ENCODE measurements around the gene THSD4.

The THSD4 gene

GRCh38 chr15:71678191-71678590 lies 562.9 kb downstream of the THSD4 start:
- Histone ChIP-seq H3K27ac (ENCODE audit: low read depth, low read length) (peak overlapping the region; percentile 8), H3K27me3 (ENCODE audit: control insufficient read depth in 1 of 2, insufficient read depth in 2 of 2, low read length in 2 of 2) (no peaks in the 10 kb centered on the region), H3K4me1 (ENCODE audit: insufficient read depth, low read length) (peaks cover 39% of the 10 kb centered on the region)

GRCh38 chr15:71678605-71679004 lies 563.3 kb downstream of the THSD4 start:
- Histone ChIP-seq H3K27ac (ENCODE audit: low read depth, low read length) (peak overlapping the region; percentile 8), H3K9me3 (ENCODE audit: low read length) (no peaks in the 10 kb centered on the region)

More at GRCh38 chr15:71678191-71678590, 562.9 kb downstream of the THSD4 start:
- Histone ChIP-seq H3K9me3 (ENCODE audit: low read length) (no peaks in the 10 kb centered on the region), H3K4me3 (ENCODE audit: low read depth in 1 of 2, low read length in 2 of 2) (no peak overlapping the region), H3K9ac (ENCODE audit: low read length) (no peak overlapping the region), H3K36me3 (ENCODE audit: insufficient read depth, low read length) (no peaks in the 10 kb centered on the region)

DNA sequence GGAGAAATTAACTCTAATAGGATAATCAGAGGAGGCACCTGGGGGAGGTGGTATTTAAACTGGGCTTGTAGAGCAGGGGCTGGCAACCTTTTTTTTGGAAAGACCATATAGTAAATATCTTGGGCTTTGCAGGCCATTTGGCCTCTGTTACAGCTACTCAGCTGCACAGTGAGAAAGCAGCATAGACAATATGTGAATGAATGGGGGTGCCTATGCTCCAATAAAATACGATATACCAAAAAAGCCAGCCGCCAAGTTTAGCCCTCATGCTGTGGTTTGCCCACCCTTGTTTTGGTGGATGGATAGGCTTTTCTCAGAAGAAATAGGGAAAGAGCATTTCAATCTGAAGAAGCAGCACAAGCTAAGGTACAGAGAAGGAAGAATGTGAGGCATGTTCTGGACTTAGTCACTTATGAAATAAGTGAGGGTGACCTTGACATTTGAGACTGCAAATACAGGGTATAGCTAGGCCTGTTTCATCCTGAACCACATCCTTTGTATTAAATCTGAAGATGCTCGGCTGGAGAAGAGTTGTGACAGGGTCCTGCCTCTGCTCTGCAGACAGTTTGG lies 564.0 kb downstream of the THSD4 start:
- H3K4me3 ChIP-seq (ENCODE audit: low read depth in 1 of 2, low read length in 2 of 2), result no peak overlapping the region
- peaks cover 39% of the 10 kb centered on the region for H3K4me1 ChIP-seq (ENCODE audit: insufficient read depth, low read length)
- H3K9me3 ChIP-seq (ENCODE audit: low read length), result no peaks in the 10 kb centered on the region
- H3K27ac ChIP-seq (ENCODE audit: low read depth, low read length), result no peak overlapping the region
- H3K27me3 ChIP-seq (ENCODE audit: control insufficient read depth in 1 of 2, insufficient read depth in 2 of 2, low read length in 2 of 2), result no peaks in the 10 kb centered on the region
- H3K9ac ChIP-seq (ENCODE audit: low read length), result no peak overlapping the region
- H3K36me3 ChIP-seq (ENCODE audit: insufficient read depth, low read length), result no peaks in the 10 kb centered on the region

More at GRCh38 chr15:71678605-71679004, 563.3 kb downstream of the THSD4 start:
- Histone ChIP-seq H3K27me3 (ENCODE audit: control insufficient read depth in 1 of 2, insufficient read depth in 2 of 2, low read length in 2 of 2) (no peaks in the 10 kb centered on the region), H3K36me3 (ENCODE audit: insufficient read depth, low read length) (no peaks in the 10 kb centered on the region), H3K9ac (ENCODE audit: low read length) (no peak overlapping the region), H3K4me1 (ENCODE audit: insufficient read depth, low read length) (peaks cover 39% of the 10 kb centered on the region), H3K4me3 (ENCODE audit: low read depth in 1 of 2, low read length in 2 of 2) (no peak overlapping the region)

- Histone ChIP-seq H3K4me3 (ENCODE audit: low read depth in 1 of 2, low read length in 2 of 2) (no peak overlapping the region), H3K36me3 (ENCODE audit: insufficient read depth, low read length) (no peaks in the 10 kb centered on the region), H3K9me3 (ENCODE audit: low read length) (no peaks in the 10 kb centered on the region), H3K9ac (ENCODE audit: low read length) (no peak overlapping the region), H3K27me3 (ENCODE audit: control insufficient read depth in 1 of 2, insufficient read depth in 2 of 2, low read length in 2 of 2) (no peaks in the 10 kb centered on the region), H3K27ac (ENCODE audit: low read depth, low read length) (no peak overlapping the region), H3K4me1 (ENCODE audit: insufficient read depth, low read length) (peaks cover 35% of the 10 kb centered on the region)
Observed at GRCh38 chr15:71679793-71680353, 564.6 kb downstream of the THSD4 start.

- Histone ChIP-seq H3K27ac (ENCODE audit: low read depth, low read length) (no peak overlapping the region), H3K27me3 (ENCODE audit: control insufficient read depth in 1 of 2, insufficient read depth in 2 of 2, low read length in 2 of 2) (no peaks in the 10 kb centered on the region), H3K36me3 (ENCODE audit: insufficient read depth, low read length) (no peaks in the 10 kb centered on the region), H3K9ac (ENCODE audit: low read length) (no peak overlapping the region), H3K4me3 (ENCODE audit: low read depth in 1 of 2, low read length in 2 of 2) (no peak overlapping the region), H3K4me1 (ENCODE audit: insufficient read depth, low read length) (peaks cover 16% of the 10 kb centered on the region), H3K9me3 (ENCODE audit: low read length) (no peaks in the 10 kb centered on the region)
Observed at GRCh38 chr15:71682001-71682400, 566.7 kb downstream of the THSD4 start.

DNA sequence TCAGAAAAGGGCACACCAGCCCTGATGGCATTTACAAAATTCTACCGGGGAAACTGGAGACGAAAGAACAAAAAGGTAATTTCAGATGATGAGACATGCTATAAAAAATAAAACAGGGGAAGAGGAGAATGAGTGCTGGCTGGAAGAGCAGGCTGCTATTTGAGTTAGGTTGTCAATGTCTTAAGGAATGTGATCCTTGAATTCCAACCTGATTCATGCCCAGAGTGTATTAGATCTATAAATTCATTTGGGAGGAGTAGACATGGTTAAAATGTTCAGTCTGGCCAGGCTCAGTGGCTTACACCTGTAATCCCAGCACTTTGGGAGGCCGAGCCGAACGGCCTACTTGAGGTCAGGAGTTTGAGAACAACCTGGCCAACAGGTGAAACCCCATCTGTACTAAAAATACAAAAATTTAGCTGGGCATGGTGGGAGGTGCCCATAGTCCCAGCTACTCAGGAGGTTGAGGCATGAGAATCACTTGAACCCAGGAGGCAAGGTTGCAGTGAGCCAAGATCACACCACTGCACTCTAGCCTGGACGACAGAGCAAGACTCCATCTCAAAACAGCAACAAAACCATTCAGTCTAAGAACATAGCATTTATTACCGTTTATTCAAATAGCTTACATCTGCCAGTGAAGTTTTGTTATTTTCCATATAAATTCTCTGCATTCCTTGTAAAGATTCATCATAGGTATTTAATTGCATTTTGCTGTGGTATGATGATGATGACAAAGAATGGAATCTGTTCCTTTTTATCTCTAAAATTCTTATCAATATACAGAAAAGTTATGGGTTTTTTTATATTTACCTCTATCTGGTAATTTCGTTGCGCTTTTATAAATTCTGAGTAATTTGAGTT lies 568.4 kb downstream of the THSD4 start:
- no peak overlapping the region for H3K4me3 ChIP-seq (ENCODE audit: low read depth in 1 of 2, low read length in 2 of 2)
- H3K4me1 ChIP-seq (ENCODE audit: insufficient read depth, low read length), result no peaks in the 10 kb centered on the region
- no peaks in the 10 kb centered on the region for H3K9me3 ChIP-seq (ENCODE audit: low read length)
- H3K36me3 ChIP-seq (ENCODE audit: insufficient read depth, low read length), result no peaks in the 10 kb centered on the region
- no peaks in the 10 kb centered on the region for H3K27me3 ChIP-seq (ENCODE audit: control insufficient read depth in 1 of 2, insufficient read depth in 2 of 2, low read length in 2 of 2)
- H3K27ac ChIP-seq (ENCODE audit: low read depth, low read length), result no peak overlapping the region
- H3K9ac ChIP-seq (ENCODE audit: low read length), result no peak overlapping the region

- no peak overlapping the region for H3K9ac ChIP-seq (ENCODE audit: low read length)
- no peak overlapping the region for H3K4me3 ChIP-seq (ENCODE audit: low read depth in 1 of 2, low read length in 2 of 2)
- no peaks in the 10 kb centered on the region for H3K36me3 ChIP-seq (ENCODE audit: insufficient read depth, low read length)
- no peaks in the 10 kb centered on the region for H3K4me1 ChIP-seq (ENCODE audit: insufficient read depth, low read length)
- H3K9me3 ChIP-seq (ENCODE audit: low read length), result no peaks in the 10 kb centered on the region
- no peaks in the 10 kb centered on the region for H3K27me3 ChIP-seq (ENCODE audit: control insufficient read depth in 1 of 2, insufficient read depth in 2 of 2, low read length in 2 of 2)
- no peak overlapping the region for H3K27ac ChIP-seq (ENCODE audit: low read depth, low read length)
Observed at GRCh38 chr15:71685420-71685993, 570.2 kb downstream of the THSD4 start.

- no peaks in the 10 kb centered on the region for H3K9me3 ChIP-seq (ENCODE audit: low read length)
- peaks cover 3% of the 10 kb centered on the region for H3K4me1 ChIP-seq (ENCODE audit: insufficient read depth, low read length)
- no peak overlapping the region for H3K9ac ChIP-seq (ENCODE audit: low read length)
- H3K4me3 ChIP-seq (ENCODE audit: low read depth in 1 of 2, low read length in 2 of 2), result no peak overlapping the region
- H3K27me3 ChIP-seq (ENCODE audit: control insufficient read depth in 1 of 2, insufficient read depth in 2 of 2, low read length in 2 of 2), result no peaks in the 10 kb centered on the region
- no peaks in the 10 kb centered on the region for H3K36me3 ChIP-seq (ENCODE audit: insufficient read depth, low read length)
- no peak overlapping the region for H3K27ac ChIP-seq (ENCODE audit: low read depth, low read length)
Observed at GRCh38 chr15:71686221-71687050, 571.2 kb downstream of the THSD4 start.

DNA sequence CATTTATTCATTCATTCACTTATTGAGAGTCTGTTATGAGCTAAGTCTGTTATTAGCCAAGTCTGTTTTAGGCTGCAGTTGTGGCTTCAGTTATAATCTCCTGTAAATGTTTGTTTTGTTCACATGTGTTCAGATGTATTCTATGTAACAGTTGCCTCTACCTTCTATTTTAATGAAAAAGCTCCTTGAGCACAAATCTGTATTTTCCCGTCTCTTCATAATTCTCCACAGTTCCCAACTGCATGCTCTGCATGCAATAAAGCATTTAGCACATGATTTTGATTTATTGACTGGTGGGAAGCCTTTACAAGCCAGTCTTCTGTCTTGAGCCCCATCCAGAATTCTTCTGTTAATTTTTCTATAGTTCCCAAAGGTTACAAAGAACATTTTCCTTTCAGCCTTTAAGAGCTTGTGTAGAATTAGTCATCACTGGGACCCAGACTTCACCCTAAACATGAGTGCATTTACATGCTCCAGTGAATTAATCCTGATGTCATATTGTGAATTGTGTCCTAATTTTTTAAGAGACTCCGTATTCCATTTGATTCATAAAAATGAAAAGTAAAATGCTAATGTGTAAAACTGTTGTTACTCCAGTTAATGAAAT lies 572.7 kb downstream of the THSD4 start:
- Histone ChIP-seq H3K27me3 (ENCODE audit: control insufficient read depth in 1 of 2, insufficient read depth in 2 of 2, low read length in 2 of 2) (no peaks in the 10 kb centered on the region), H3K4me1 (ENCODE audit: insufficient read depth, low read length) (peaks cover 16% of the 10 kb centered on the region), H3K9me3 (ENCODE audit: low read length) (no peaks in the 10 kb centered on the region), H3K27ac (ENCODE audit: low read depth, low read length) (no peak overlapping the region), H3K9ac (ENCODE audit: low read length) (no peak overlapping the region), H3K36me3 (ENCODE audit: insufficient read depth, low read length) (no peaks in the 10 kb centered on the region), H3K4me3 (ENCODE audit: low read depth in 1 of 2, low read length in 2 of 2) (no peak overlapping the region)

DNA sequence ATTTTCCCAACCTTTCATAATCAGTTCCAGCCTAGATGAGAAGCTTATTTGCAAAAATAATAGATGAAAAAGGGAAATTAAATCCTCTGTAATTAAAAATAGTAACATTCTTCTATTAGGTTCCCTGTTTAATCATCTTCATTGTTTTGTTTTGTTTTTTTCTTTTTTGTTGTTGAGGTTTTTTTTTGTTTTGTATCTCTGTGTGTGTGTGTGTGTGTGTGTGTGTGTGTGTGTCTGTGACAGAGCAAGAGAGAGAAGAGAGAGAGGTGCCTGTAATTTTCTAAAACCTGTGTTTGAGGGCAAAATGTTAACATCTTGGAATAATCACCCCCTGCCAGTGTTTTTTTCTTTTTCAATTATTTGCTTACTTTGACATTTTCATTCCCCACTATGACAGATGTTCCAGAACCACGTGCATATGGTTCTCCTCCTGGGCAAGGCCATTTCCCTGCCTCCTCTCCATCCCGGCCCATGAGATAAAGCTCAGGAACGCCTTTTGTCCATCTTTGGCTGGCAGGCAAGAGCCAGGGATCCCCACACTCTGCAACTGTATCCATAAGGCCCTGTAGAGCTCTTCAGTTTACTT lies 573.3 kb downstream of the THSD4 start:
- H3K4me1 ChIP-seq (ENCODE audit: insufficient read depth, low read length), result peaks cover 16% of the 10 kb centered on the region
- H3K9ac ChIP-seq (ENCODE audit: low read length), result no peak overlapping the region
- H3K36me3 ChIP-seq (ENCODE audit: insufficient read depth, low read length), result no peaks in the 10 kb centered on the region
- no peak overlapping the region for H3K27ac ChIP-seq (ENCODE audit: low read depth, low read length)
- H3K4me3 ChIP-seq (ENCODE audit: low read depth in 1 of 2, low read length in 2 of 2), result no peak overlapping the region
- no peaks in the 10 kb centered on the region for H3K9me3 ChIP-seq (ENCODE audit: low read length)
- no peaks in the 10 kb centered on the region for H3K27me3 ChIP-seq (ENCODE audit: control insufficient read depth in 1 of 2, insufficient read depth in 2 of 2, low read length in 2 of 2)

Data from muscle layer of colon (tissue), 2 donors.